ENCODE results near the gene SH3PXD2A. TPM values are rescaled to one million over a fixed set of nuclear protein-coding genes. Genes with fewer than 3 reads are reported as not detected.
"Not testable (repeated sequence)": the region's sequence is repeated elsewhere in the genome, so short reads cannot be mapped to it uniquely, and the experiment has no call there.

The SH3PXD2A gene
- total RNA-seq, 1 experiment from 2014 or later = 1.2 TPM

DNA sequence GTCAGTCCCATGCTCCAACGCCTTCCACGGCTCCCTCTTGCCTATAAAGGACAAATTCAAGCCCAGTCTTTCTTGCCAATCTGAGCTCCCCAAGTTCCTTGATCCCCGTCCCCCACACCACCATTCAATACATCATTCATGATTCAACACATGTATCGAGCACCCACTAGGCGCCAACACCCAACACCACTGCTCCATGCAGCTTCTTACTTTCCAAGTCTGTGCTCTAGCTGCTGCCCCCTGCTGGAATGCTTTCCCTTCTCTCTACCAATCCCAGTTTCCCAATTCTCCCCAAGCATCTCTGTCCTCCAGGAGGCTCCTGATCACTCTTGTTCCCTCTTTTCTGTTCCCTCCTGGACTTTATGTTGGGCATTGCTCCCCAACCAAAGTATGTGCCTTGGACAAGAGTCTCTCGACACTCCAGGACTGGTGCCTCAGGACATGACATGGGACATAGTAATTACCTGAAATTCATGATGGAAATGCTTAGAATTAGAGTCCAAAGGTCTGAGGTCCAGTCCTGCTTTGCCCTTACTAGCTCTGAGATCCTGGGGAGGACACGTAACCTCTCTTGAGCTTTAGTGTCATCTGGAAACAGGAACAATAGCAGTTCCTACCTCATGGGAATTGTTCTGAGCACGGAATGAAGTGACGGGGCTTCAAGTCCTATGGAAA lies 189.2 kb downstream of the SH3PXD2A start:
- DNase-seq (ENCODE audit: low spot score) = peak; percentile 28

DNA sequence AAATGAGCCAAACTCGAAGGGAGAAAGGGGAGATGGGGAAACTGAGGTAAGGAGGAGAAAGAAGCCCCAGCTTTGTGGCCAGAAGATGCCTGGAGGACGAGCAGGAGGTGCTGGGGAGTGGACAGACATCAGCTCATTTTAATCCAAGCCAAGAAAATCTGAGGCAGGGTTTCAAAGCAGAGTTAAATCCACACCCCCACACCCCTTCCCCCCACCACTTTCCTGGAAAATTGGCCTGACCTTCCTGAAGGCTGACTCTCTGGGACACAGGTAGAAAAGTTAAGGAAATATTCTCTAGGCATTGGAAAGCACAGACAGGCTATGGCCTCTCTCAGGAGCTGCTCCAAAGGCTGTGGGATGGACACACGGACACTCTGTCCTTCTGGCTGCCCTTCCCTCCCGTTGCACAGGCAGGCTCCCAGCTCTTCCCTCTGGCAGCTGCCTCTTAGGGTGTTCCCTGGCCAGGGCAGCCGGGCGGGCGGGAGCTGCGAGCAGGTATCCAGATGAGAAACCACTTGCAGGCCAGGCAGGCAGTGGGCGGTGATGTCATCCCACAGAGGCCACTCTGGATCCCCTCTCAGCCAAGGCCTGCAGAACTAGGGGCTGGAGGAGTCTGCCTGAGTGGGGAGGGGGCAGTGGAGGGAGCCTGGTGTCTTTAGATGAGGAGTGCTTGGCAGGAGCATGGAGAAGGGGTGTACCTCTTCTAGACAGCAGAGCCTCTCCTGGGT lies 190.1 kb downstream of the SH3PXD2A start:
- DNase-seq (ENCODE audit: low spot score) = no peak

DNA sequence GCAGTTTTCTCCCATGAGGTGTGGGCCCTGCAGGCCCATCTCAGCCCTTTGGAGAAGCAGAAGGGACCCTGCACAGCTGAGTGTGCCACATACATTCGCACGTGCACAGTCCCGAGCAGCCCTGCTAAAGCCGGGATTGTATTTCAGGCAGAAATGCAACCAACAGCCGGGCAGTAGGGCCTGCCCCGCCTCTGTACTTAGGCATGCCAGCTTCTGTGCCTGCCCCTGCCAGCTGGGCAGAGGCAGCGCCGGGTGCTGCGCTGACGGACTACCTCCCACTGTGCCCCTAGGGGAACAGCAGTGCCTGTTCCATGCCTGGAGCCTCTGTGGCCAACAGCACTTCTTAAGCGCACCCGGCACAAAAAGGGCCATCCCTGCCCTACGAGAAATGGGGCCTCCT lies 191.6 kb downstream of the SH3PXD2A start:
- no peak for DNase-seq (ENCODE audit: low spot score)

DNA sequence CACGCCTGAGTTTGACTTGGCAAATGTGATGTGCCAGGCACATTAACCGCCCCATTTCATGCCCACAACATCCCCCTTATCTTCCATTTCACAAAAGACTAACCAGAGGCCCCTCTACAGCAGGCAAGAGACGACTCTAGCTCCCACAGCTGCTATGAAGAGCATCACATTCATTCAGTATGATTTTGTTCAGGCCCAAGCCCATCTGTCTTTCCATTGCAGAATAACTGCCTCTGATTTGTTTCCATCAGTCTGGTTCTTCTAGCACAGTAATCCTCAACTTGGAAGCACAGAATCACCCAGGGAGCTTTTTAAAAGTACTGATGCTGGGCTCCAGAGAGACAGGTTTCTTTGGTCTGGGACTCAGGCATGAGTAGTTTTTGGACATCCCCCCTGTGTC lies 192.1 kb downstream of the SH3PXD2A start:
- no peak for DNase-seq (ENCODE audit: low spot score)

DNA sequence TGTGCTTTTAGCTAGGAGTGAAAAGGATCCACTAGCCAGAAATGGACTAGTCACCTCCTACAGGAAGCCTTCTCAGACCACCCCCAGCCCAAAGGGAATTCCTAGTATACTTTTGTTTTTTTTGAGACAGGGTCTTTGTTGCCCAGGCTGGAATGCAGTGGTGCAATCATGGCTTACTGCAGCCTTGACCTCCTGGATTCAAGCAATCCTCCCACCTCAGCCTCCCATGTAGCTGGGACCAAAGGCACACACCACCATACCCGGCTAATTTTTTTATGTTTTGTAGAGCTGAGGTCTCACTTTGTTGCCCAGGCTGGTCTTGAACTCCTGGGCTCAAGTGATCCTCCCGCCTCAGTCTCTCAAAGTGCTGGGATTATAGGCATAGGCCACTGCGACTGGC lies 192.7 kb downstream of the SH3PXD2A start:
- not testable (repeated sequence) for DNase-seq (ENCODE audit: low spot score)

DNA sequence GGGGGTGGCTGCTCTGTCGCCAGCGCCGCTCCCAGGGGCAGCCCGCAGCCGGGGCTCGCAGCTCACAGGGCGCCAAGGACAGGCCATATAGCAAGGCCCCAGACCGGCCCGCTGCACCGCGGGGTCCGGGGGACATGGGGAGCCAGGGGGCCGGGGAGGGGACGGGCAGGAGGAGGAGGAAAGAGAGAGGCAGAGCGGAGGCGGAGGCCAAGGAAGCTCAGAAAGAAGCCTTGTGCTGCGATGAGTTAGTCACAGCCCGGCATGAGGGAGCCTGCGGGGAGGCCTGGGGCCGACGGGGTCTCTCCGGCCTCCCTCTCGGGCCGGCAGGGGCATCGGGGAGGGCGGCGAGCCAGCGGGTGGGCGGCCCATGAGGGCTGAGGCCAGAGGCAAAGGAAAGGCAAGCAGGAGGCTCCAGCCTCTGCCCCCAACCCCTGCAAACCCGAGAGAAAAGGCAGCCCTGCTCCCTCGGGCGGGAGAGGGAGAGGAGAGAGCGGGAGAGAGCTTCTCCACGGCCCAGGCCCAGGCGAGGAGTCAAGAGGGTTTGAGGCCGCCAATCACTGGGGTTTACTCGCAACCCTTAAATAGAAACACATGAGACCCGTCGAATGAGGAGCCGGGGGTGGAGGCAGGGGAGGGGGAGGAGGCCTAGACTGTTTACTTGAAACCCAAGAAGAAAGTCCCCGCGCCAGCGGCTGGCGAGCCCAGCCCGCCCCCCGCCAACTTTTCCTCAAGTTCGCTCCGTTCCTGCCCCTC lies 194.0 kb downstream of the SH3PXD2A start:
- no peak for DNase-seq (ENCODE audit: low spot score)

DNA sequence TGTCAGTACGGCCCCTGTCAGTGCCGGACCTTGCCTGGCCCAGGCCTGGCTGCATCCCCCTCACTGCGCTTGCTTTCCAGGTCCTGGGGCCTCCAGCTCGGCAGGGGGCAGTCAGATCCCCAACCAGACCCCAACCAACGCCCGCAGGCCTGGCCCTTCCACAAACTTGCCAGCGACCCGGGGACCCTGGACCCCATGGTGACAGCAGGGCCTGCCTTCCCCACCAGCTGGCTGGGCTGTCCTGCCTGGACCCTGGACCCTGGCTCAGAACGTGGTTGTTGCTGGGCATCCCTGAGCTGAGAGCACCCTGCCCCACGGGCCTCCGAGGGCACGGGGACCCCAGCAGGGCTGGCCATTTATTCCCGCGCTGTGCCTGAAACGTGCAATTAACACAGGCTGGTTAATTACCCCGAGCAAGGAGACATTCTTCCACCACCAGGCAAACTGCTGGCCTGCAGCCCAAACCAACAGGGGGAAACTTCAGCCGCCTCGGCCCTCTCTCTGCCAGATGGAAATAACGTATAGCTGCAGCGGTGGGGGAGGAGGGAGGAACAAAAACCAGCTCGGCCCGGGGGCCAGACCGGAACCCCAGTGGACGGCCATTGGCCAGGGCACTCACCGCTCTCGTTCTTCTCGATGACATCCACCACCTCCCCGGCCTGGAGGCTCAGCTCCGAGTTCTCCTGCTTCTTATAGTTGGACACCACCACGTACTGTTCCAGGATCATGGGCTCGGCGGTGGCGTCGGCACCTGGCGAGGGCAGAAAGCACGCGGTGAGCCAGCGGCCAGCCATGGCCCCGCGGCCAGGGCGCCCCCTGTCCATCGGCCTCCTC lies 194.8 kb downstream of the SH3PXD2A start:
- DNase-seq (ENCODE audit: low spot score) = no peak

DNA sequence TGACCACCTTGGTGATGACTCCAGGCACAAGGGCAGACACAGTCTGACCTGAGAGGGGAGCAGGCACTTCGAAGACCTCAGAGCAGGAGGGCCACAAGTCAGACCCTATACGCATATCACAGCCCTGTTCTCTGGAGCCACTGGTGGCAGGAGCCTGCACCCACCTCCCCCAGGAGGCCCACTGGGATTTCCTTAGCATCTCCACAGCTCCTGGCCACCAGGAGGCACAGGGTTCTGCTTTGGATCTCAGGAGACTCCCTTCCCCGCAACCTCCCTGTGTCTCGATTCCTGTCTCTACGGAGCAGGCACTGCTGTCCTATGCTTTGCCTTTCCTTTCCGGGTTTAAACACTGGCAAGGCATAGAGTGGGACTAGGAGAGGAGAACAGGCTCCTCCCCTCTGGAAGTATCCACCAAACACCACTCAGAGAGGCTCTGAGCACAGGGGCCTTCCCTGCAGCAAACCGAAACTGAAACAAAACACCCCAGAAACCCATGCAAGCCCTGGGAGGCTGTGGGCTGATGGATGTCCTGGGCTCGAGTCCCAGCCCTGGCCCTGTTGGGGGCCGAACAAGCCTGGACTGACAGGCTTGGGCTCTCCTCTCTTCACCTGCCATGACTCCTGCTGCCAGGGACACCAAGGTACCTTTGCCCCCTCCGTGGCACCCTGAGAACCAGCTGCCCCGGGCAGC lies 195.6 kb downstream of the SH3PXD2A start:
- peak; percentile 88 for DNase-seq (ENCODE audit: low spot score)

DNA sequence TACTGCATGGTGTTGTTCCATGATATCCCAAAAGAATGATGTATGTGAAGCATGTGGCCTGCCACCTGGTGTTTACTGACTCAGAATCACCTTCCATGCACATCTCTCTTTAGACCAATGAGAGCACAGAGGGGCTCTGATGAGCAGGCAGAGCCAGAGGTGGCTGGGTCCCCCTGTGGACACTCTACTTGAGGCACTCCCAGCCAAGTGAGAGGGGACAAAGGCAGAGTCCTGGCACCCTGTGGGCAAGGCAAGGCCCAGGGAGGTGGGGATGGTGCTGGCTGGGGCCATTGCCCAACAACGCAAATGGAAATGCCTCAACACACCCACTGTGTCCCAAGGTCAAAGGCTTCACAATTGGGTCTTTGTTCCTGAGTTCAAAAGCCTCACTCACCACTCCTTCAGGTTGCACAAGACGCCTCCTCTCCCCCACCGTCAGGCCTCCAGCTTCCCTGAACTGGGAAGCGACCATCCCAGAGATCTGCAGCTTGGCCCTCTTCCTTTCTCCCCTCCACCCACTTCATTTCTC lies 197.3 kb downstream of the SH3PXD2A start:
- DNase-seq (ENCODE audit: low spot score) = no peak

DNA sequence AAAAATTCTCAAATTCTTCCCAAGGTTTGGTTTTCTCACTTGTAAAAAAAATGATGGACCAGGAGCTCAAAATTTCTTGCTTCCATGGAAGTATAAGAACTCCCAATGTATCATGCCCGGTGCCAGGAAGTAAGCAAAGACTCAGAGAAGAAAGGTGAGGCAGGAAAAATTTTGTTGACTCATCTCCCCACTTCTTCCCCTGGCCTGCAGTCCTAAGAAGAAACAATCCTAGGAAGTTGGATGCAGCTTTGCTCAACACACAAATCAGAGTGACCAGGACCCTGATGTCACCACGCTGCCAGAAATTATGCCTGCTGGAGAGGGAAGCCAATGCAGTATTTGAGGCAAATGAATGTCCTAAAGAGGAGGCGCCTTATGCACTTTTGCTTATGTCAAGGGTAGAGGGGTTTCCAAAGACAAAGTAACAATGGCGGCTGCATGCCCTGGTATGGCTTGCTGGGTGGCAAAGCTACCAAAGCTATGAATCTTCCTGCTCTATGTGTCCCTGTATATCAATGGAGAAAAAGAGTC lies 198.2 kb downstream of the SH3PXD2A start:
- DNase-seq (ENCODE audit: low spot score) = no peak

DNA sequence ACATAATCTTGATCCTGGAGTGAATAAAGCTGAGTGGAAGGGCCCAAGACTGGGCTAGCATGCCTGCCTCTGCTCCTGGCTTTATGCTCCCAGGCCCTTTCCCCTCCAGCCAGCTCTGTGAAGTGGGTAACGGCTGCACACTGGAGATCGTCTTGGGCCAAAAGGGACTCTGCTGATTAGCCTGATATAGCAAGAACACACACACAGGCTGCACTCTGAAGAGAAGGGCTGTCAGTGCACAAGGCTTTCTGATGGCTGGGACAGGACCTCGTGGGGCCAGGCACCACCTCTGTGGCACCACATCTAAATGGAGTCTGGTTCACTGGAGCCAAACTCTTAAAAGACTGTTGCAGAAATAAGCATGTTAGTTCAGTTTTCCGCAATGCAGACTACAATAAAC lies 200.5 kb downstream of the SH3PXD2A start:
- DNase-seq (ENCODE audit: low spot score) = no peak

DNA sequence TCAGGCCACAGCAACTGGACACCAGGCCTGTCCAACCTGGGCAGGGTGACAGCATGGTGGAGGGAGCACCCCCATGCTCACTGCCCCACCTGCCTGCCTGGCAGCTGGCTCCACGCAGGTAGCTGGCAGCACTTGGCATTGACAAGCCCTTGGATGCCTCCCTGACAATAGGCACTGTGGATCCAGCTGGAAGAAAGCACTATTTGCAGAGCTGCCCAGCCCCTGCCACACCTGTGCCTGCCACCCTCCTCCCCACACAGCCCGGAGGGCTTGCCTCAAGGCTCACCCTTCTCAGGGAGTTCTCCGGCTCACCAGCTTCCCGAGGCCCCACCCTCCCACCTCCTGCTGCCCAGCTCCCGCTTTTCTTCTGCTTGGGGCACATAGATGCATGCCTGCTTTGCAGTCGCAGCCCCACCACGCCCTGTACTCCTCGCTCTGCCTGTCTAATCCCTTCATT lies 201.8 kb downstream of the SH3PXD2A start:
- no peak for DNase-seq (ENCODE audit: low spot score)

DNA sequence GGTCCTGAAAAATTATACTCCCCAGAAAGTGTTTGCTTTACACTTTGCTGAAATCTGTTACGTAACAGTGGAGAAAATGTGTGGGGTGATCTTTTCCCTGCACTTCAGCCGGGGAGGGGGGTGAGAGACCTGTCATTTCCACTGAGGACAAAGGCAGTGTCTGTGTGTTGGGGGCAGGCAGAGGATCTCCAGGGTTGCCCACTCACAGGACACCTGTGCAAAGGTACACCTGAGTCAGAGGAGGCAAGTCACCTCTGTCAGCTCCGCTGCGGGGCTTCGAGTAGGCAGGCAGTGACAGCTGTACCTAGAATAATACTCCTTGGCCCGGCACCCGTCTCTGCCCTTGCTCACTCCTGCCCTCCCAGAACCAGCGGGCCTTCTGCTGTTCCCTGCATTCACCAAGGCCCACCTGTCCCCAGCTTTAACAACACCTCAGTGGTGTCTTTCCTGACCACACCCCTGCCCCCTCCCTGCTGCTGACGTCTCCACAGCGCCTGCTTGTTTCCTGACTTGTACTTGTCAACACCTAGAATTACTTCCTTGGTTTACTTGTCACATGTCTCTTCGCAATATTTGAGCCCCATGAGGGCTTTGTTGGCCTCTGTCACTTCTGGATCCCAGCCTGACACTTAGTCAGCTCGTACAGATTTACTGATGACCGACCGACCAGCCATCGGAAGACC lies 202.6 kb downstream of the SH3PXD2A start:
- no peak for DNase-seq (ENCODE audit: low spot score)

DNA sequence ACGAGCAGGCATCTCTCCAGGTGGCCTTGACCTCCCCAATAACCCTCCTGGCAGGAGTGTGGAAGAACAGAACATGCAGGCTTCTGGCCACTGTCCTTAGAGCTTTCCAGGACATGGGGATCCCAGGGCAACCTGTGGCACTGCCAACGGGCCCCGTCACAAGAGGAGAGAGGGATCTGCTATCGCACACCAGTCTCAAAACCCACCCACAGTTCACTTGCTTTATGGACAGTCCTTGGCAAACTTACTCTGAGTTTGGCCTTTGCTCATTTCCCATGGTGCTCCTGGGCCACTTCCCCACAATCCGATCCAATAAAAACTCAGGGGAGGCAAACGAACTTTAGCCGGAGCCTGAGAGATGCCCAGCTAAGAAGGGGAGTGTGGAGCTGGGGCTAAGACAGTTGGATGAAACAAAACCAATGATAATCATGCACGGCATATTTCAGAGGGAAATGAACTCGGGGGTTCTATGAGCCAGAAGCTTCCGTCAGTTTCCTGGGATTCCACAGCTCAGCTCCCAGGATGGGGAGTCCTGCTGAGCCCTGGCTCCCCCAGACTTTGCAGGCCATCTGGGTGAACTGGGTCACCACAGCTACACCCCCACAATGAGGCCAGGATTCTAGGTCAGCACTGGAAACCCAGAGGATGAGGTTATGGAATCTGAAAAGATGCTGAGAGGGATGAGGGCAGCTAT lies 203.4 kb downstream of the SH3PXD2A start:
- DNase-seq (ENCODE audit: low spot score) = no peak

DNA sequence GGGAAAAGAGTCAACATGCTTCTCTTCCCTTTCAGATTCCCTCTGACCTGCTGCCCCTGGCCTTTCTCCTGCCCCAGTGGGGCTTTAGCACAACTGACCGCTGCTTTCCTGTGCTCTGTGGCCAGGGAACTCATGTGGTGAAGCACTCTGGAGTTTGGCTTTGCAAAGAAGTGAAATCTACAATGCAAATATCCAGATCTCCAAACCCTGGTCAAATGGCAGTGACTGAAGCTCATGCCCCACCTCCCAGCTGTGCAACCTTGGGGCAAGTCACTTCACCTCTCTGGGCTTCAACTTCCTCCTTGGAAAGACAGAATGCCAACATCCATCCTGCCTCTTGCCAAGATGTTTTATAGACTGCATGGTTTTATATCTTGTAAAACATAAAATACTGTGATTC lies 204.0 kb downstream of the SH3PXD2A start:
- DNase-seq (ENCODE audit: low spot score) = no peak

DNA sequence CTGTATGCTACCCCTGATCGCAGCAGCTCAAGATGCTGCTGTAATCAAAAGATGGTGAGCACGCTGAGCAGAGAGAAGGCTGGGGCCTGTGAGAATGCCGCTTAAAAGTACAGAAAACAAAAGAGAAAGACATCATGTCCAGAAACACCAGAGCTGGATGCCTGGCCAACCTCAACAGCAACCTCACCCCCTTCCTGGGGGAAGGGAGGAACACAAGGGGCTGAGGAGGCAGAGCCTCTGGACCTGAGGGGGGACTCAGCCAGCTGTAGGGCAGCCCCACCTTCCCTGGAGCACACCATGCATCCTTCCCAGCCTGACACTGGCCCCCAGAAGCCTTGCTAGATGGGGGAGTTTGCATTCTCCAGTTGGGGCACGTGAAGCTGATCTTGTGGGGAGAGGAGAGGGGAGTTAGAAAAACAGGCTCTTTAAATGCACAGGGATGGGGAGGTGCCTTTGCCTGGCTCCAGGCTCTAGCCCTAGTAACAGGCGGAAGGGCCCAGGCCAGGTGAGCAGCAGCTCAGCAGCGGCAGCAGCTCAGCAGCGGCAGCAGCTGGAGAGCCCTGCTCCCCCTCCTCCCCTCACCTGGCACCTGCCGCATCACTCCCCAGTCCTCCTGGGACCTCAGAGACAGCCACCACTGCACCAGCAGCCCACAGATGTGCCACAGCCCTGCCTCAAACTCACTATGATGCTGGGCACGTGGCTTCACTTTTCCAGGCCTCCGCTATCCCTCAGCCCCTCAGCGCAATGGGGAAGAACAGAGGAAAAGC lies 205.5 kb downstream of the SH3PXD2A start:
- no peak for DNase-seq (ENCODE audit: low spot score)

DNA sequence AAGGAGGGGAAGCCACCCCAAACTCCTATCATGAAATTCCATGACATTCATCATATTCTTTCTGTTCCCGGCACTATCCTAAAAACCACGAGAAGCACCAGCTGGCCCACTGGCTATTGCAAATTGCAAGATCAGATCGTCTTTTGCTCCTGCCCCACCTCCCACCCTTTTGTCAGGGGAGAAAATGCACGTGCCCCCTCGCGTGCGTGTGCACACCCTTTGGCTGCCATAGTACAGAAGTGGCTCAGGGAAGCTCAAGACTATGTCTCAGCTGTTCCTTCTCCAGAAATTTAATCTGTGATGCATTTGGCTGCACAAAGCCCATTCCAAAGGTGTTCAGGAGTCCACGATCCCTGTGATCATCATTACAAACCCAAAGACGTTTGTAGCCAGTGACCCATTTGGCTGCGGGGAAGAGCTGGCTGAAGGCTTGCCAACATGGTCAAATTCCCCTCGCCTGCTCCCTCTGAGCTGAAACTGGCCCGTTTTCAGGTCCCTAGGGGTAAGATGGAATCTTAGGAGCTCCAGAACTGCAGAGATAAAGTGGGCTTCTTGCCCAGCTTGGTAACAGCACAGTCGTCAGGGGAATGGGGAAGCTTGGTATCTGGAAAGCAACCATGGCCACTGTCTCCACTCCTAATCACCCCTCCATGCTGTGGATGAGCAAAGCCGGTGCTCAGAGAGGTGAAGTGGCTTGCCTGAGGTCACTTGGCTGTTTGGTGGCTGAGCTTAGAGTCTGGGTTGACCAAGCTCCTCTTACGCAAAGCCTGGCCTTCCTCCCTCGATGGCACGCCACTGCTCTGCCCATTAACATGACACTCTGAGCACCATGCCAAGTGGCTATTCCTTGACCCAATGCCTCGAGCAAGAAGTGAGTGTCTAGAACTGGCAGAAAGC lies 206.5 kb downstream of the SH3PXD2A start:
- no peak for DNase-seq (ENCODE audit: low spot score)

DNA sequence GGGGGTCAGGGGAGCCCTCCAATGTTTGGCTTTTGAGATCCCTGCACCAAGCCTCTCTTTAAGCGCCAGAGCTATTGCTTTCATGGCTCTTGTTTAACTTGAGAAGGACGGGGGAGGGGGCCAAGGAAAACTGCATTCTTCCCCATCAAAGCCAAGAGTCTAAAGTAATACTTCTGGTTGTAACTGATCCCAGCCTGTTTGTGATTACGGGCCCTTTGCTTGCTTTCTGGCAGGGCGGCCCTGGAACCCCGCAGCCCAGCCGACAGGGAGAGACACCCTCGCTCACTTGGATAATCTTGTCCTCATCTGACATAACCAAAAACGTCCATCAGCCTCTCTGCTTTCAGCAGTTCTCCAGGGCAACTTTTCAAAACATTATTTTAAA lies 207.1 kb downstream of the SH3PXD2A start:
- DNase-seq (ENCODE audit: low spot score) = no peak

Measured in H4 (cell line).